Activated CD8-positive, alpha-beta memory T cell treated with anti-CD3 and anti-CD28 coated beads, Interleukin-2, amount 50 U/mL, for 24 hours (primary cell): ENCODE results near the gene DGKK.

Experiments
- DNase-seq: peaks from one replicate; pipeline ENCODE4 v3.0.0-alpha.2; 2020; ENCODE audit errors: extremely low read depth

DGKK gene, protein sequence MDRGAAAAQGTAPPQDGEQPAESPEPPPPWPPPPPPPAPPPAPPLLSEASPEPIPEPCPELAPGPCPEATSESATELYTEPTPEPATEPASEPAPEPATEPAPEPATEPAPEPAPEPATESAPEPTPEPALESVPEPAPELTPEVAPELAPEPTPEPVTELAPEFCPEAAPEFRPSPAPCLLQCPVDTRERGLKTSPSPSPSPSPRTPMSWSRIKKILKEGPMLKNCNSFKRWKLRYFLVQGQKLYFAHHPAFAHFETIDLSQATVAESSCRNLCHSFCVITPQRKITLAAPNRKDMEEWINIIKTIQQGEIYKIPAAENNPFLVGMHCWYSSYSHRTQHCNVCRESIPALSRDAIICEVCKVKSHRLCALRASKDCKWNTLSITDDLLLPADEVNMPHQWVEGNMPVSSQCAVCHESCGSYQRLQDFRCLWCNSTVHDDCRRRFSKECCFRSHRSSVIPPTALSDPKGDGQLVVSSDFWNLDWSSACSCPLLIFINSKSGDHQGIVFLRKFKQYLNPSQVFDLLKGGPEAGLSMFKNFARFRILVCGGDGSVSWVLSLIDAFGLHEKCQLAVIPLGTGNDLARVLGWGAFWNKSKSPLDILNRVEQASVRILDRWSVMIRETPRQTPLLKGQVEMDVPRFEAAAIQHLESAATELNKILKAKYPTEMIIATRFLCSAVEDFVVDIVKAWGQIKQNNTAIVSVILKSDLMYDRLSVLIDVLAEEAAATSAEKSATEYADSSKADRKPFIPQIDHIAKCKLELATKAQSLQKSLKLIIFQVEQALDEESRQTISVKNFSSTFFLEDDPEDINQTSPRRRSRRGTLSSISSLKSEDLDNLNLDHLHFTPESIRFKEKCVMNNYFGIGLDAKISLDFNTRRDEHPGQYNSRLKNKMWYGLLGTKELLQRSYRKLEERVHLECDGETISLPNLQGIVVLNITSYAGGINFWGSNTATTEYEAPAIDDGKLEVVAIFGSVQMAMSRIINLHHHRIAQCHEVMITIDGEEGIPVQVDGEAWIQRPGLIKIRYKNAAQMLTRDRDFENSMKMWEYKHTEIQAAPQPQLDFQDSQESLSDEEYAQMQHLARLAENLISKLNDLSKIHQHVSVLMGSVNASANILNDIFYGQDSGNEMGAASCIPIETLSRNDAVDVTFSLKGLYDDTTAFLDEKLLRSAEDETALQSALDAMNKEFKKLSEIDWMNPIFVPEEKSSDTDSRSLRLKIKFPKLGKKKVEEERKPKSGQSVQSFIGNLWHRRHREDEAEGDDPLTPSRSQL

DNA sequence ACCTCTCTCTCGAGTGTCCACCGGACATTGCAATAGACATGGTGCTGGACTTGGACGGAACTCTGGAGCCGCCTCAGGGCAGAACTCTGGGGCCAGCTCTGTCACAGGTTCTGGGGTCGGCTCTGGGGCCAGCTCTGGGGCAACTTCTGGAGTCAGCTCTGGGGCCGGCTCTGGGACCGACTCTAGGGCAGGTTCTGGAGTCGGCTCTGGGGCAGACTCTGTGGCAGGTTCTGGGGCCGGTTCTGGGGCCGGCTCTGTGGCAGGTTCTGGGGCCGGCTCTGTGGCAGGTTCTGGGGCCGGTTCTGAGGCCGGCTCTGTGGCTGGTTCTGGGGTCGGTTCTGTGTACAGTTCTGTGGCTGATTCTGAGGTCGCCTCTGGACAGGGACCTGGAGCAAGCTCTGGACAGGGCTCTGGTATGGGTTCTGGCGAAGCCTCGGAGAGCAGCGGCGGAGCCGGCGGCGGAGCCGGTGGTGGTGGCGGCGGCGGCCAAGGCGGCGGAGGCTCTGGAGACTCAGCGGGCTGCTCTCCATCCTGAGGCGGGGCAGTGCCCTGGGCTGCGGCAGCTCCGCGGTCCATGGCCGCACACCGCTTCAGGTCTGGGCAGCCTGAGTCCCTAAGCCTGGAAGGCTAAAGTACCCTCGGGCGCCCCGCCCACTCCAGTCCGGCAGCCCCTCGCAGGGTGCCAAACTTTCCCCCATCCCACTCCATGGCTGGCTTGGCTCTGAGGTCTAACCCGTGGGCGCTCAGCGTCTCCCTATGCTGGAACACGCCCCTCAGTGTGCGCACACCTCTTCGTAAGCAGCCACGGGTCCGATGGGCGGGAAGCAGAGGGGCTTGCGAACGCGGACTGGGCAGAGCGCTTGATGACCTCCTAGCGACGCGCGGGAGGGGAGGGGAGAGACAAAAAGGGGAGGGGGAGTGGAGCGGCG, at the start of gene DGKK:
DGKK (minus strand) TSS at position 723 of the 929 bp plus-strand sequence; CDS start at position 576, 147 bp downstream.
- no peak for DNase-seq

DNA sequence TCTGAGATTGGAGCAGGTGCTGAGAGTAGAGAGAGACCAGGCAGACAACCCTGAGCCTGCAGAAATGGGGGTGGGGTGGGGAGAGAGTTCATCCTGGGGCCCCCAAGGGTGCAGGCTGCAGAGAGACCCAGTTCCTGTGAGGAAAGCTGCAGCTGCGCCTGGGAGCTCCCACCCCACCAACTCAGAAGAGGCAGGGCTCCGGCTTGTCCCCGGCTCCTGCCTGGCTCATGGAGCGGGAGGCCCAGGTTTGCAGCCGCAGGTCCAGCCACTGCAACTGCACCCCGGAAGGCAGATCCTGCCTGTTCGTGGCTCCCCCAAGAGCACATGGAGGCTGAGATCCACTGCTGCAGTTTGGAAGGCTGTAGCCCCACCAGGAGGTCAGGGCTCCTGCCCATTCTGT, 44.2 kb upstream of the DGKK start:
- DNase-seq: no peak

DNA sequence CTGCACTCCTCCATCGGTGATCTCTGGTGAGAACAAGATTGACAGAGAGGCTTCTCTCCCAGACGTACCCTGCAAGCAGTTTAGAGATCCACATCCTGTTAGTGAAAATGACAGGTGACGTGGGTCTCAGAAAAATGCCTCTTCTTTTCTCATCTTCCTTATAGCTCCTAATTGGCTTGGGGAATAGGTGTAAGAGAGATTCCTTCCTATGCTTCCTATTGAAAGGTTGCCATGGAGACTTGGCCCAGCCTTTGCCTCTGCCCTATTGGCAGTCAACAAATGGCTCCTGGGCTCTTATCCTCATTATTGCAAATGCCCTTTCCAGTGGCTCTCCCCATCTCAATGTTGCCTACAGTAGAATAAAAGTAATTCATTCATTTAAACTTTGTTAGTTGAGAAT, 26.5 kb upstream of the DGKK start:
- DNase-seq: no peak

DNA sequence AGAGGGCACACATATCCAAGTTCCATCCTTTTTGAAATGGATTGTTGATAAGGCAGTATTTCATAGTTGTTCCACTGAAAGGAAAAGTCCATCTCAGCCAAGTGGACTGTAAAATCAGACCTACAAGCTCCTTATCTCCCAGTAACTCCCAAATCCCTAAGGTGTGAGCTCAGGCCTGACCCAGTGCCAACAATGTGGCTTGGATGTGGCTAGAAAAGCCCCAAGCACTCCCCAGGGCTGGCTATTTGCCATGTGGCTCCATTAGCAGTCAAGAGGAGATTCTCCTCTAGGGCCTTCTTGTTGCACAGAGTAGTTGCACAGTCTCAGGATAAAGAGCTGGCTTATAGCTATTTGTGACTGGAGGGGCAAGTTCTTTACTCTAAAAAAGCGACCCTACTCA, 25.0 kb upstream of the DGKK start:
- no peak for DNase-seq

DNA sequence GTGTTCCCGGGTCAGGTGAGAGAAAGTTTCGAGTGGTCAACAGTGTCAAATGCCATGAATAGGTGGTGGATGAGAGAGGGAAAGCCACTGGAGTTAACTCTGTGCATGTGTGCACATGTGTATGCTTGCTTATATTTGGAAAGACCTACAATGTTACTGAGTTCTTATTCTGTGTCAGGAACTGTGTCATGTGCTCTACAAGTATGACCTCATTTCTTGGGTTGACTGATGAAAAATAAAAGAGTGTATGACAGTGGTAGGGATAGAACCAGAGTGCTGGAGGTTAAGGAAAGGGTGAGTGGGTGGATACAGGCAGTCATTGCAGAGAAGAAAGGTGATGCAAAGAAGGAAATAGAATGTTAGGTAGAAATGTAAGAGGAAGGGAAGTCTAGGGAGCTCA, 22.1 kb upstream of the DGKK start:
- DNase-seq: no peak

DNA sequence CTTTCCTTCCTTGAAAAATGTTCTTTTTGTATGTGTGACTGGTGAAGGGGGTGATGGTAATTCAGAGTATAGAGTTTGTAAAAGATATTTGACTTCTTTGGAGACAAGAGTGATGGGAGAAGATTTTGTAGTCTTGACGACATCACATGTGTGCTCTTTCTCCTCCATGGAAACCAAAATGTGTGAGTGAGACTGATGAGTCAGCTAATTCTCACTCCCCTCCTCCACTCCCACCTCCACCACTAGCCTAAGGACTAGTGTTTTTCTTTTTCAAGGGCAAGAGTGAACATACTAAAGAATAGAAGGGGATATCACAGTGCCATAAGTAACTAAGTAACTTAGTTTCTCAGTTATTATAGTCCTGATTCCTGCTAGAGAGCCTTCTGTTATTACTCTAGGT, 14.0 kb upstream of the DGKK start:
- no peak for DNase-seq

DNA sequence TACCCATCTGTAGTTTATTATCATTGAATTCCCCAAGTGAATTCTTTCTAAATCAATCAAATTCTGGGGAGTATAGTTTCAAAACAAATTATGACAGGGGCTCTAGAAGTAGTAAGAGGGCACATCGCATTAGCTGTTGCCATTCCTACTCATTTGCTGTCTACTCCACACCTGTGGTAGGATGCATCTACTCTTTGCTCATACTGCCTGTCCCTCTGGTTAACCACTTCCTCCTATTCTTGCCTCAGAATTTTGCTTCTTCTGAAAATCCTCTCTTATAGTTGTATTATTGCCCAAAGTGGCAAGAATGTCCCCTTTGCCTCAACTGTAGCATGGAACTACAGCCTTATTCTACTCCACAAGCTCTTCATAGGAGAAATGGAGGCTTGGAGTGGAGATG, 12.7 kb upstream of the DGKK start:
- no peak for DNase-seq

DNA sequence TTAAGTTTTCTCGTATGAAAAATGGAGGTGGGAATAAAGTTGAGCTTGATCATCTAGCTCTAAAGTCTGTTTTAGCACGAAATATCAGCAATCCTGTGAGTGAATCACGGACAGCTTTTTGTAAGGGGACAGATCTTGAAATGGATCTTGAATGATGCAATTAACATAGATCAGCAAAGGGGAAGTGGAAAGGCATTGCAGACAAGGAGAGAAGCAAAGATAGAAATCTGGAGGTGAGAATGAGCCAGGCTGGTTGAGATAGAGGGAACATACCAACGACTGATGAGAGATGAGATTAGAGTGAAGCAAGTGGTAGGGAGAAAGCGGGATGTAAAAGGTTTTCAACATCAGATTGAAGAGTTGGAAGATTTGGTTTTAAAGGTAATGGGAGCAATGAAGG, 4.6 kb upstream of the DGKK start:
- no peak for DNase-seq

DNA sequence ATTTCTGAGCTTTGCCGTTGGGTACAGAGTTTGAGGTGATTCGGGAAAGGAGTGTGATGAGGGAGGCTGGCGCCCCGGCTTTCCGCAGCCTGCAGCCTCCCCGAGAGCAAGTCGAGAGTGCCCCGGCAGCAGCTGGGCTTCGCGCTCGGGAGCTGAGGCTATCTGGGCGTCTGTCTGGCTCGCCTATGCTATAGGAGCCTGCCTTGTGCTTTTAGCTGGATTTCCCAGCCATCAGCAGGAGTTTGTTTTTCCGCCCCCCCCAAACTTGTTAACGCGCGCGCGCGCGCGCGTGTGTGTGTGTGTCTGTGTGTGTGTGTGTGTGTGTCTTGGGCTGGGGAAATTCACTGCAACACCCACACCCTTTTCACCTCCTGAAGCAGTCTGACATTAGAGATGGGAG, 765 bp upstream of the DGKK start:
- DNase-seq: no peak

DNA sequence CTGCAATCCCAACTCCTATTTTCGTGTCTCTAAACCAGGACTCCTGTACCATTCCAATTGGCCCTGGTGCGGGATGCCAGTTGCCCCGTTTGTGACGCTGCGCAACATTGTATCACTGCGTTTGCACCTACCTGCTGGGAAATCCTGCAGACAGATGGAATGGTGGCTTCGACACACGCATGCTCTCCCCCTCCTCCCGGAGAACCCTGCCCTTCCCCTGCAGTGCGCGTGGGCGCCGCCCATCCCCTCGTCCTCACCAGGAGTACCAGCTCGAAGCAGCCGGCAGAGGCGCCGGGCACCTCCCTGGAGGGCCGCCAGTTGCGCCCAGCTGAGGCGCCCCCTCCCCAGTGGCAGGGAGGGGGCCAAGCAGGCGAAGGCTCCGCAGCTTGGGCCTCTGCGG, 1.4 kb downstream of the DGKK start:
- no peak for DNase-seq

DNA sequence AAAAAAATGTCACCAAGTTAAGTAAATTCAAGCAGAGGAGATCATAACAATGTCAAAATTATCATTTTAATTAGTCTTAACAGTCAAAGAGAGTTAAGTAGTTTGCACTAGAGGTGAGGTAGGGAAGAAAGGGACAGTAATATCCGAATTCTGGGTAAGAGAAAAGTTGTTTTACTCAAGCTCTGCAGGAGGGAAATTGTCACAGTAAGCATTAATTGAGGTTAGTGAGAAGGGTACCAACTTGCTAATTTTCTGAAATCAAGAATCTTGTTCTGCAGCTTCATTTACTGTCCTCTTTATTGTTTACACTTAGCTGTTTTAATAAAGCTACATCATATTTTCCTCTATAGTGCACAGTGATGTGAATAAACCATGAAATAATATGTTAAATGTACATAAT, 11.0 kb downstream of the DGKK start:
- DNase-seq: no peak

DNA sequence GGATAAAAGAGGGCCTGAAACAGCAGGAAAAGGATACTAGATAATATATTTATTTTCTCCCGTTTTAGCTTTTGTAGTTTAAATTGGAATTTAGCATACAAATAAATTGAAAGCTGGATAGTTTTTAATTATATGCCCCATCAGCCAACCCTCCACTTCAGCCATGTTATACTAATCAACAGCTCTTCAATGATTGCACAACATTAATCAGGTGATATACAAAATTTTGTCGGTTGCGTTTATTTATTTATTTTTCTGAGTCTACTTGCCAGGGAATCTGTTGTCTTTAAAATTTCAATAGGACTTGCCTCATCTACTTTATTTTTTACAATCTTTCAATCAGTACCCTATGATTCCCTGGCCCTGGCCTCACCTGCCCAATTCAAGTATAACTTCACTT, 12.1 kb downstream of the DGKK start:
- no peak for DNase-seq

DNA sequence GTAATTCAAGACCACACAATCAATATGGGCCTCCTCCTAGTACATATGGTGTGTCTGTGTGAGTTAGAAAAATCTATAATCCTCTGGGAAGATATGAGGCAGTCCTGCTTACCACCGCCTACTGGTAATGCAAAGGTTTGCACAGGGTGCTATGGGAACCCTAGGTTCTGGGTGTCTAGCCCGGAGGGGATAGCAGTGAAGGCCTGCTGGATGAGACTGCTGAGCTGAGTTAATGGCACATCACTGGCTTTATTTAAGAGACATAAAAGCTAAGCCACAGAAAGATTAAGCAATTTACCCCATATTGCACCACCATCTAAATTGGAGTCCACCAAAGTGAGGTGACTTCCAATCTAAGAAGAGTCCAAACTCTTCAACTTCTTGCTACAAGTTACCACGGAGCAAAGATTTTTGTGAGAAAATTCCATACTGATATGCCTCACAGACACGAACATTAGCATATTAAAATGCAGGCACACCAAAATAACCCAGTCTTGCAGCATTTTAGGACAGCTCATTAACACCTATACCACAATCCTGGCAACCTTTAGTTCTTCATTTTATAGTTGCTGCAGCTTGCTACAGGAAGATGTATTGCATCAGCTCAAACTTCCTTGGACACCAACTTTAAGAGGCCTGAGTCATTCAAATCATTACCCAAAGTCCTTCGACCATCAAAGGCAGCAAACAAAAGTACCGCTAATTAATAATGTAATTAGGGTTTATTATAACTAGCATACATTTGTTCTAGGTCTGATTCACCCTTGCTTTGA, 13.7 kb downstream of the DGKK start:
- DNase-seq: no peak

DNA sequence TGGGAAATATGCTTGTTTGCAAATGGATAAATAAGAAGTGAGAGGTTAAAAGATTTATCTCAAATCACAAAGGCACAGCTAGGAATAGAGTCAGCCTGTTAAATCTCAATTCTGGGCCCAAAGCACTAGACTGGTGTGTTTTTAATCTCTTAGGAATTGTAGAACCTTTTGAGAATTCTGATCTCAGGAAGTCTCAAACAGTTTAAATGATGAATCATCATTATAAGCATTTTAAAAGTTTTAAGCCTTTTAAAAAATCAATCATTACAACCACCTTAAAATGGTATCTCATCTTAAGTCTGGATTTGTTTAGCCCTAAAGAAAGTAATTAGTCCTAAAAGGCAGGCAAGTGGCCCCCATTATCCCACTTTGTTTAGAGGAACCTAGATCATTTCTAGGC, 17.8 kb downstream of the DGKK start:
- DNase-seq: no peak

DNA sequence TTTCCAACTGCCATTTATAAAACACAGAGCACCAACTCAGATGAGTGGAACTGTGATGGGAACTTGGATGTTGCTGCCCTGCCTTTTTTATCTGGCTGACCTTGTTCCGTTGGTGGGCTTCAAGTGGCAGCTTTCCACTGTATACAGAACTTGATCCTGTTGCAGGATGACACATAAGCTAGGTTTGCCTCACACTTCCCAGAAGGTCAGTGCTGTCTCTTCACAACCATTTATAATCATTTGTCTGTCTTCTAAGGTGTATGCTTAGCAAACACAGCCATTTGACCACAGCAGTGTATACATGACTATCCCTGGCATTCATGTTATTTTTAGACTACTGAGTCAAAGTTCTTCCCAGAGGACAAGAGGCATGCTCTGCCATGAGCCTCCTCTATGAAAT, 20.3 kb downstream of the DGKK start:
- DNase-seq: no peak

DNA sequence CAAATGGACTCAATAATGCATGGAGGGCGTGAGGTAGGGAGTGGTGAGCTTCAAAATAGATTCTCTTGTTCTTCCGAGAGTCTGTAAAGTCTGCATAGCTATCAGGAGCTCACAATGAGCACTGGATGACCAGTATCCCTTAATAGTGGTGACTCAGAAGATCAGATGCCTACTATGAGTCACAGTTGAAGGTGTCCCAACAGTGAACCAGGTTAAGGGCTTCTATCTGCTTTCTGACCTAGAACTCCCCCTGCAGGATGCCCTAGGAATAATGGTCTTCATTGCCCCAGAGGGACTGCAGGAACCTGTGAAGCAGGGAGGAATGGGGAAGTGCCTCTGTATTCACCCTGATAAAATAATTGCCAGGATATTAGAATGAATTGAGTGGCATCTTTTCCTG, 22.1 kb downstream of the DGKK start:
- no peak for DNase-seq

DNA sequence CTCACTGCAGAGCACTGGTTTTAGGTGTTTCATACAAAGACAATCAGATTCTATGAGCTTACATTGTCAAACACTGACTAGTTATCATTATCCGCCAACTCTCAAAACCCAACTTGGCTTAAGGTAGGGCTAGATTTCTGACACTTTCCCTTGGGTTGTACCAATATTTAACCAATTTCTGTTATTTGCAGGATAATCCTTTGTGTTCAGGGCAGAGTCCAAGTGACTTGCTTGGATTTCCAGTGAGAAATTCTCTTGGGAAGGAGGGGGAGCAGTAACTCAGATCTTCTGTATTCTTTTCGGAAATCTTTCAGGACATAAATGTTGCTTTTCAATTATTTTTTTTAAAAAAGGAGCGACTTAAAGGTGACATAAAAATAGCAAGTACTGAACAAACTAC, 23.1 kb downstream of the DGKK start:
- DNase-seq: no peak

DNA sequence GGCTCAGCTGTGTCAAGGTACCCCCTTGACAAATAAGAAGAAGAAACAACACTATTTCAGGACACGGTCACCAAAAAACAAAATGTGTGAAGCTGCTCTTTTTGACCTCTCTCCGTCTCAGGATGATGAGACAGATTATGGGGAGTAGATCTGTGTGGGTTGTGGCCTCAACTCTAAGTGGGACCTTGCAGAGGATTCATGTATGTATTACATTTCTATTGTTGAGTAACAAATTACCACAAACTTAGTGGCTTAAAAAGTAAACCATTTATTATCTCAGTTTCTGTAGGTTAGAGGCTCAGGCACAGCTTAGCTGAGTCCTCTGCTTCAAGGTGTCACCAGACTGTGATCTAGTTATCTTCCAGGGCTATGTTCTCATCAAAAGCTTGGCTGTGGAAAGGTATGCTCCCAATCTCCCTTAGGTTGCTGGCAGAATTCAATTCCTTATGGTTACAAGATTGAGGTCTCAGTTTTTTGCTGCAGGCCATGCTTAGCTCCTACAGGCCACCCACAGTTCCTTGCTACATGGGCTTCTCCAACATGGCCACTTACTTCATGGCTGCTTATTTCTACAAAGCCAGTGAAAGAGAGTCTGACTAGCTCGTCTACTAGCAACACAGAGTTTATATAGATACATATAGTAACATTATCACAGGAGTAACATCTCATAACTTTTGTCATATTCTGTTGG, 28.1 kb downstream of the DGKK start:
- no peak for DNase-seq

DNA sequence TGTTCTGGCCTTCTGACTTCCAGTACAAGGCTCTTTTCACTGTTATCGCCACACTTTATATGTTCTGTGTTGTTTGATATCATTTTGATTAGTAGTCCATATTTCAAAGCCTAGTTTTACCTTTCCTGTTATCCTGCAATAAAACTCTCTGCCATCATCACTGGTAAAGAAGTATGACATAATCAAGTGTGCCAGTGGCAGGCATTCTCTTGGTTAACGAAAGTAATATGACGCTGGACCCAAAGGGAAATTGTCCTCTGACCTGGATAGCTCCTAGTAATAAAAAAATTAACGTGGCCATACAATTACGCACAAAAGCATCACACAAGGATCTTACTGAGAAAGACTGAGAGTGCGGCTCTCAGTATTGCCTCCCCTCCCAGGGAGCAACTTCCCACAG, 33.8 kb downstream of the DGKK start:
- no peak for DNase-seq

DNA sequence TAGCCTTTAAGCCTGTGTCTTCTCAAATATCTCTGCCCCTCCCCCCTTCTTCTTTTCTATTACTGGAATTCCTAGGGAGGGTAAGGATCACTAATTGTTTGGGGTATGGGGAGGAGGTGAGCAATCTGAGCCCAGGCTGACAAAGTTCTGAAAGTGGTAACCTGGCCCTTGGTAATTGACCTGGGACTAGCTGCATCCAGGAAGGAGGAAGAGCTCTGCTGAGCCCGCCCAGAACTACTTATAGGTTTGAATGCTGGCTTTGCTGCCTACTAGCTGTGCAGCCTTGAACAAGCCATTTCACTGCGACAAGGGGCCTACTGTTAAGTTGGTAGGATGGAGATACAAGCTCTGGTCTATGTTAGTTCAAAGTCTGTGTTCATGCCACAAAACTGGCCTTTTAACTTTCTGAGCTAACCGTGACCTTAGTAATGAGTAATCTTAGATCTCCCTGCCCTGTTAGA, 37.8 kb downstream of the DGKK start:
- no peak for DNase-seq
